PFSK-1 (cell line): Measurements from ENCODE around the gene TRIP10.

ENCODE experiments used
- FOXP2 ChIP-seq: optimal IDR thresholded peaks from 2 replicates; pipeline ENCODE3; 2011; ENCODE audit warnings: borderline replicate concordance, control low read depth, inconsistent platforms; ENCODE audit not compliant: insufficient read depth; ENCODE audit errors: extremely low read length, extremely low read depth
- POLR2AphosphoS5 ChIP-seq: IDR thresholded peaks from 2 replicates; pipeline ENCODE4 v1.6.1; 2012; ENCODE audit warnings: low read depth, mild to moderate bottlenecking, control low read depth, low read length, moderate library complexity
- TAF1 ChIP-seq: IDR thresholded peaks from 2 replicates; pipeline ENCODE4 v1.6.1; 2012; ENCODE audit warnings: low read length, control low read depth, borderline replicate concordance; ENCODE audit not compliant: insufficient read depth

- no peak for TF ChIP-seq TAF1
- TF ChIP-seq POLR2AphosphoS5 = no peak
- no peak for TF ChIP-seq FOXP2
These were observed 21.7 kb downstream of the TRIP10 start for GRCh38 chr19:6761053-6761676.
